ENCODE data around the gene ODC1. TPM values are rescaled to one million over a fixed set of nuclear protein-coding genes. Genes with fewer than 3 reads are reported as not detected.

The ODC1 gene
- polyA plus RNA-seq, 1 of the 3 experiments (the other 2 are of a cell fraction) = 253 TPM

DNA sequence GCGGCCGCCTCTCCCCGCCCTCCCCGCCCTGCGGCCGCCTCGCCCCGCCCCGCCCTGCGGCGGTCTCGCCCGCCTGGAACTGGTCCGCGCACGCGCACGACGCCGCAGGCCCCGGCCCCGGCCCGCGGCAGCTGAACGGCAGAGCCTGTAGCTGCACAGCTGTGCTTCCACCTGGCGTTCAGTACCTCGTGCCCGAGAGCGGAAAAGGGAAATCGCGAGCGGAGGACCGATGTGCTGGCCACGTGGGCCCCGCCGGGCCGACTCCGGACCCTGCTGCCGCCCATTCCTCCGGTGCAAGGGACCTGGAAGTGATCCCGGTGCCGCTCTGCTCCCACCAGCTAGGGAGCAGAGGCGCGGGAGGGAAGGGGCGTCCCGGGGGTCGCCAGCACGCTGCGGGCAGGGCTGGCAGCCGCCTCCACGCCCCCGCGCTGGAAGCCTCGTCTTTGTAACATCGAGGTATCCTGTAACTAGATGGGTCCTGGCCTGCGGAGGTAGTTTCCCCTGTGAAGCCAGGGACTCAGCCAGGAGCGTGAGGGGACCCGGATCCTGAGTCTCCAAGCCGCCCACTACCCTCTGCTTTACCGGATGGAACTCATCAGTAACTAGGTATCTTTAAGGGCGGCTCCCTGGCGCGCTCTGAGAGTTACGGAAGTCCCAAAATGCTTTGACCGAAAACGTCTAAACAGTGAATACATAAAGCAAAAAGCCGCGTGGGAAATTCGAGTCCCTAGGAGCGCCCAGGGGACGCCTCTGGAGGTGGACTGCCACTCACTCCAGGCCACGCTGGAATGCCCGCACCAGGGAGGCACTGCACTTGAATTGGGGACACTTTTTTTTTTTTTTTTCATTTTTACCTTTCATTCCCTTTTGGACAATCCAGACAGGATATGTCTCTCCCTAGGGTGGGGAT is 704 bp upstream of the ODC1 start (continued):
- TF ChIP-seq CHD2 (IDR thresholded peaks at IDR 0.05; ENCODE audit: low read length, partially characterized antibody) (peak; percentile 21), FOSL2 (IDR thresholded peaks at IDR 0.05; ENCODE audit: borderline replicate concordance, low read depth) (no peak), TCF12 (IDR thresholded peaks at IDR 0.05) (peak; percentile 47; the same call in 1 of the 2 replicates)
- TF ChIP-seq, protein P1, sequence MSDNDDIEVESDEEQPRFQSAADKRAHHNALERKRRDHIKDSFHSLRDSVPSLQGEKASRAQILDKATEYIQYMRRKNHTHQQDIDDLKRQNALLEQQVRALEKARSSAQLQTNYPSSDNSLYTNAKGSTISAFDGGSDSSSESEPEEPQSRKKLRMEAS (IDR thresholded peaks at IDR 0.05; ENCODE audit: low read depth) = peak; percentile 97

DNA sequence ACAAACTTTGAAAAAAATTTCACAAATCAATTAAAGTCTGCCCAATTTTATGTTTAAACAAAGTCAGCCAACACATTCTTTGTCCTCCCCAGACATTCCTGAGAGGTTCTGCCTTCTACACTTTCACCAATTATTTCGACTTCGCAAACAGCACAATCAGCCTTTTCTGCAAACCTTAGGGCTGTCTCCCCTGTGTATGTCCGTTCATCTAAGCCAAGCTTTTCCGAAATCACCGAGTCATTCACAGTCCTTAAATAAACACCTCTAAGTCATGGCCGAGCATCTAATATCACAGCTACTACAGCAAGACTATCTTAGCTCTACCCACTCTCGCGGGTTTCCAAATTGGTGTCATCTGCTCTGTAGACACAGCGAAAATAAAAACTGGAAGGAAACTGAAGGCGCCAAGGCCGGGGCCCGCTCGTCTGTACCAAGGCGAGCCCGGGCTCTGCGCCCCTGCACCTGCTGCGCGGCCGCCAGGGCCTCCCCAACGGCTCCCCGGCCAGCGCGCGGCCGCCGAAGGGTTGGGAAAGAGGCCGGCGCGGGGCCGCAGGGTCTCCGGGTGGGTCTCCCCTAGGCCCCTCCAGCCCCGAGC is 730 bp downstream of the ODC1 start:
- TF ChIP-seq, protein P2, sequence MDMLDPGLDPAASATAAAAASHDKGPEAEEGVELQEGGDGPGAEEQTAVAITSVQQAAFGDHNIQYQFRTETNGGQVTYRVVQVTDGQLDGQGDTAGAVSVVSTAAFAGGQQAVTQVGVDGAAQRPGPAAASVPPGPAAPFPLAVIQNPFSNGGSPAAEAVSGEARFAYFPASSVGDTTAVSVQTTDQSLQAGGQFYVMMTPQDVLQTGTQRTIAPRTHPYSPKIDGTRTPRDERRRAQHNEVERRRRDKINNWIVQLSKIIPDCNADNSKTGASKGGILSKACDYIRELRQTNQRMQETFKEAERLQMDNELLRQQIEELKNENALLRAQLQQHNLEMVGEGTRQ (IDR thresholded peaks at IDR 0.05; ENCODE audit: borderline replicate concordance, low read depth, low read length) = no peak
- no peak for TF ChIP-seq SIN3A (IDR thresholded peaks at IDR 0.05; ENCODE audit: borderline replicate concordance, low read depth, low read length)
- TF ChIP-seq, protein P3, sequence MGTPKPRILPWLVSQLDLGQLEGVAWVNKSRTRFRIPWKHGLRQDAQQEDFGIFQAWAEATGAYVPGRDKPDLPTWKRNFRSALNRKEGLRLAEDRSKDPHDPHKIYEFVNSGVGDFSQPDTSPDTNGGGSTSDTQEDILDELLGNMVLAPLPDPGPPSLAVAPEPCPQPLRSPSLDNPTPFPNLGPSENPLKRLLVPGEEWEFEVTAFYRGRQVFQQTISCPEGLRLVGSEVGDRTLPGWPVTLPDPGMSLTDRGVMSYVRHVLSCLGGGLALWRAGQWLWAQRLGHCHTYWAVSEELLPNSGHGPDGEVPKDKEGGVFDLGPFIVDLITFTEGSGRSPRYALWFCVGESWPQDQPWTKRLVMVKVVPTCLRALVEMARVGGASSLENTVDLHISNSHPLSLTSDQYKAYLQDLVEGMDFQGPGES (IDR thresholded peaks at IDR 0.05; ENCODE audit: low read depth, low read length) = no peak
- 2% methylated on average over 23 of the region's 32 CpGs for WGBS (ENCODE audit: low lambda C conversion rate)
- peaks cover 25 to 31% of the 10 kb centered on the region in 2 experiments for H3K4me1 ChIP-seq (ENCODE audit: control insufficient read depth in 1 of 2, insufficient read depth in 2 of 2, low read depth in 1 of 2, low read length in 1 of 2)
- H3K36me3 ChIP-seq (replicated peaks in 1 of 2; ENCODE audit: control insufficient read depth in 1 of 2, insufficient read depth in 2 of 2, low read length in 1 of 2) = peaks cover 28 to 29% of the 10 kb centered on the region in 2 experiments
- peaks cover 7% of the 10 kb centered on the region for H3F3A ChIP-seq (replicated peaks; ENCODE audit: insufficient read depth)
- peak overlapping the region; percentile 77 for H3K9ac ChIP-seq
- H3K27me3 ChIP-seq (ENCODE audit: insufficient read depth) = no peaks in the 10 kb centered on the region
- H3K4me2 ChIP-seq = peak overlapping the region; percentile 96
- H3K9me2 ChIP-seq = no peaks in the 10 kb centered on the region
- POLR2A ChIA-PET = interaction anchor here (0.6 to 1.9 kb wide), 6 partner anchors 9 to 322 kb away, joined by 3 to 11 read pairs (median 4); no protein-coding TSS in a partner anchor
- CTCF ChIA-PET = interaction anchor here (0.9 to 9.9 kb wide), 11 partner anchors 10 to 463 kb away, joined by 3 to 138 read pairs (median 9); no protein-coding TSS in a partner anchor
- H3K4me3 ChIP-seq (ENCODE audit: low read depth in 2 of 2, low read length in 1 of 2) = peak overlapping the region; percentile 76 to 88
- no peaks in the 10 kb centered on the region for H3K9me3 ChIP-seq
- peaks cover 53% of the 10 kb centered on the region for H4K20me1 ChIP-seq (ENCODE audit: insufficient read depth)
- peak overlapping the region; percentile 68 to 89 for H3K27ac ChIP-seq (ENCODE audit: low read depth in 2 of 2, low read length in 1 of 2)
- peak overlapping the region; percentile 5; the same call in 1 of the 2 replicates for H2AFZ ChIP-seq (ENCODE audit: low read depth)
- H3K79me2 ChIP-seq (ENCODE audit: insufficient read depth) = peaks cover 53% of the 10 kb centered on the region
- DNase-seq = no peak

DNA sequence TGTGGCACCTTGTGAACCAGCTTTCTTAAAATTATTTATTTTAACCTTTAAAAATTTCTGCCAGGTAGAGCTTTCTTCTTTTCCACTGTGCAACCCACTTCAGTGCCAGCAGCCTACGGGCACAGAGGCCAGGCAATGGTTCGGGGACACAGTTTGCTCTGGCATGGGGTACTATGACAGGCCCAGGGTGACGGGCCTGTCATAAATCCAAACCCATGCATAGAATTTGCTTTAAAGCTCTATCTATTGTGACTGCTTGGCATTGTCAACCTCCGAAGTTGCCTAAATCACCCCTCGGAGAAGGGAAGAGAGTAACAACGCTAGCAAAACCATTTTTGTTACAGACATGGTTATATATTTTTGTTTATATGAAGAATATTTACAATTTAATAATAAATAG is 1.5 kb downstream of the ODC1 start:
- WGBS (ENCODE audit: low lambda C conversion rate) = 83% methylated on average over 6 of the region's 6 CpGs
- ChIA-PET POLR2A (interaction anchor here (1.0 kb wide), 1 partner anchor 284 kb away, joined by 3 read pairs; no protein-coding TSS in a partner anchor), CTCF (interaction anchor here (0.9 to 9.9 kb wide), 11 partner anchors 10 to 462 kb away, joined by 3 to 138 read pairs (median 9); no protein-coding TSS in a partner anchor)
- H3K9me3 ChIP-seq = no peaks in the 10 kb centered on the region
- no peaks in the 10 kb centered on the region for H3K27me3 ChIP-seq (ENCODE audit: insufficient read depth)
- peak overlapping the region; percentile 96 for H3K4me2 ChIP-seq
- peaks cover 36 to 37% of the 10 kb centered on the region in 2 experiments for H3K36me3 ChIP-seq (replicated peaks in 1 of 2; ENCODE audit: control insufficient read depth in 1 of 2, insufficient read depth in 2 of 2, low read length in 1 of 2)
- H4K20me1 ChIP-seq (ENCODE audit: insufficient read depth) = peaks cover 56% of the 10 kb centered on the region
- DNase-seq = no peak
- peaks cover 7% of the 10 kb centered on the region for H3F3A ChIP-seq (replicated peaks; ENCODE audit: insufficient read depth)
- H2AFZ ChIP-seq (ENCODE audit: low read depth) = no peak overlapping the region
- H3K4me1 ChIP-seq (ENCODE audit: control insufficient read depth in 1 of 2, insufficient read depth in 2 of 2, low read depth in 1 of 2, low read length in 1 of 2) = peaks cover 20 to 23% of the 10 kb centered on the region in 2 experiments
- peaks cover 57% of the 10 kb centered on the region for H3K79me2 ChIP-seq (ENCODE audit: insufficient read depth)
- no peaks in the 10 kb centered on the region for H3K9me2 ChIP-seq
- H3K4me3 ChIP-seq (ENCODE audit: low read depth in 2 of 2, low read length in 1 of 2) = peak overlapping the region; percentile 76 to 88; a peak in 2 of 4 replicates
- H3K9ac ChIP-seq = peak overlapping the region; percentile 77; the same call in 1 of the 2 replicates
- H3K27ac ChIP-seq (ENCODE audit: low read depth in 2 of 2, low read length in 1 of 2) = no peak overlapping the region
- TF ChIP-seq RAD21 (IDR thresholded peaks at IDR 0.05; ENCODE audit: low read length) = no peak
- TF ChIP-seq, protein P4, sequence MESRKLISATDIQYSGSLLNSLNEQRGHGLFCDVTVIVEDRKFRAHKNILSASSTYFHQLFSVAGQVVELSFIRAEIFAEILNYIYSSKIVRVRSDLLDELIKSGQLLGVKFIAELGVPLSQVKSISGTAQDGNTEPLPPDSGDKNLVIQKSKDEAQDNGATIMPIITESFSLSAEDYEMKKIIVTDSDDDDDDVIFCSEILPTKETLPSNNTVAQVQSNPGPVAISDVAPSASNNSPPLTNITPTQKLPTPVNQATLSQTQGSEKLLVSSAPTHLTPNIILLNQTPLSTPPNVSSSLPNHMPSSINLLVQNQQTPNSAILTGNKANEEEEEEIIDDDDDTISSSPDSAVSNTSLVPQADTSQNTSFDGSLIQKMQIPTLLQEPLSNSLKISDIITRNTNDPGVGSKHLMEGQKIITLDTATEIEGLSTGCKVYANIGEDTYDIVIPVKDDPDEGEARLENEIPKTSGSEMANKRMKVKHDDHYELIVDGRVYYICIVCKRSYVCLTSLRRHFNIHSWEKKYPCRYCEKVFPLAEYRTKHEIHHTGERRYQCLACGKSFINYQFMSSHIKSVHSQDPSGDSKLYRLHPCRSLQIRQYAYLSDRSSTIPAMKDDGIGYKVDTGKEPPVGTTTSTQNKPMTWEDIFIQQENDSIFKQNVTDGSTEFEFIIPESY (IDR thresholded peaks at IDR 0.05; ENCODE audit: borderline replicate concordance, low read depth) = no peak
- no peak for TF ChIP-seq GABPA (IDR thresholded peaks at IDR 0.05; ENCODE audit: low read depth)
- no peak for TF ChIP-seq NFIC (IDR thresholded peaks at IDR 0.05; ENCODE audit: borderline replicate concordance)
- TF ChIP-seq TAF1 (IDR thresholded peaks at IDR 0.05; ENCODE audit: borderline replicate concordance, low read depth, low read length) = no peak
- no peak for TF ChIP-seq POLR2AphosphoS5 (IDR thresholded peaks at IDR 0.05; ENCODE audit: low read depth, low read length)
- TF ChIP-seq, protein P2 (IDR thresholded peaks at IDR 0.05; ENCODE audit: borderline replicate concordance, low read depth, low read length) = no peak
- TF ChIP-seq FOSL2 (IDR thresholded peaks at IDR 0.05; ENCODE audit: borderline replicate concordance, low read depth) = no peak
- TF ChIP-seq, protein P5, sequence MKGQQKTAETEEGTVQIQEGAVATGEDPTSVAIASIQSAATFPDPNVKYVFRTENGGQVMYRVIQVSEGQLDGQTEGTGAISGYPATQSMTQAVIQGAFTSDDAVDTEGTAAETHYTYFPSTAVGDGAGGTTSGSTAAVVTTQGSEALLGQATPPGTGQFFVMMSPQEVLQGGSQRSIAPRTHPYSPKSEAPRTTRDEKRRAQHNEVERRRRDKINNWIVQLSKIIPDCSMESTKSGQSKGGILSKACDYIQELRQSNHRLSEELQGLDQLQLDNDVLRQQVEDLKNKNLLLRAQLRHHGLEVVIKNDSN (IDR thresholded peaks at IDR 0.05; ENCODE audit: borderline replicate concordance, low read depth) = no peak
- no peak for TF ChIP-seq RFX5 (IDR thresholded peaks at IDR 0.05; ENCODE audit: low read length)
- no peak for TF ChIP-seq CHD2 (IDR thresholded peaks at IDR 0.05; ENCODE audit: low read length, partially characterized antibody)
